ENCODE results near the gene TOGARAM1.

The TOGARAM1 gene

GRCh38 chr14:44961554-44962333 is at the start of gene TOGARAM1, which contains the start of gene KLHL28:
TOGARAM1 (plus strand) TSS chr14:44962190; CDS start chr14:44962422, 232 bp downstream.
KLHL28 (minus strand) TSS chr14:44961947; CDS start chr14:44945928, 16,019 bp downstream.
- peak; percentile 100 for DNase-seq

- DNase-seq: no peak
Observed at GRCh38 chr14:44914849-44915248, 47.1 kb upstream of the TOGARAM1 start.

- DNase-seq: no peak
Observed at GRCh38 chr14:44928793-44929192, 33.2 kb upstream of the TOGARAM1 start.

GRCh38 chr14:44935155-44935554 is 26.8 kb upstream of the TOGARAM1 start:
- DNase-seq: no peak

- DNase-seq: no peak
Observed at GRCh38 chr14:44937547-44937946, 24.4 kb upstream of the TOGARAM1 start.

GRCh38 chr14:44940211-44940610 is 21.8 kb upstream of the TOGARAM1 start:
- no peak for DNase-seq

GRCh38 chr14:44940944-44941343 is 21.0 kb upstream of the TOGARAM1 start:
- DNase-seq: no peak

- no peak for DNase-seq
Observed at GRCh38 chr14:44941591-44941990, 20.4 kb upstream of the TOGARAM1 start.

GRCh38 chr14:44942436-44942835 is 19.6 kb upstream of the TOGARAM1 start:
- no peak for DNase-seq

- DNase-seq: no peak
Observed at GRCh38 chr14:44944107-44944506, 17.9 kb upstream of the TOGARAM1 start.

- no peak for DNase-seq
Observed at GRCh38 chr14:44945264-44945663, 16.7 kb upstream of the TOGARAM1 start.

GRCh38 chr14:44951051-44951450 is 10.9 kb upstream of the TOGARAM1 start:
- no peak for DNase-seq

GRCh38 chr14:44952391-44953110 is 9.4 kb upstream of the TOGARAM1 start:
- no peak for DNase-seq

GRCh38 chr14:44954750-44955149 is 7.2 kb upstream of the TOGARAM1 start:
- DNase-seq: no peak

- no peak for DNase-seq
Observed at GRCh38 chr14:44955528-44955927, 6.5 kb upstream of the TOGARAM1 start.

GRCh38 chr14:44956866-44957265 is 5.1 kb upstream of the TOGARAM1 start:
- DNase-seq: no peak

- no peak for DNase-seq
Observed at GRCh38 chr14:44959538-44959937, 2.5 kb upstream of the TOGARAM1 start.

GRCh38 chr14:44960146-44960545 is 1.8 kb upstream of the TOGARAM1 start:
- no peak for DNase-seq

GRCh38 chr14:44960646-44961045 is 1.3 kb upstream of the TOGARAM1 start:
- DNase-seq: no peak

- DNase-seq: peak; percentile 36
Observed at GRCh38 chr14:44961151-44961553, 838 bp upstream of the TOGARAM1 start.

GRCh38 chr14:44962334-44963043 is 499 bp downstream of the TOGARAM1 start:
- peak; percentile 86 for DNase-seq

GRCh38 chr14:44963044-44963528 is 1.1 kb downstream of the TOGARAM1 start:
- no peak for DNase-seq

- no peak for DNase-seq
Observed at GRCh38 chr14:44963775-44964380, 1.9 kb downstream of the TOGARAM1 start.

All from NCI-H2029 treated with DMSO at 0.1 percent for 48 hours (cell line).